KOPT-K1 (cell line): ENCODE measurements around the gene NSUN7.

Experiments
- H3K27ac ChIP-seq: fragments of 200-600 bp; sonication (generic); 2 replicates; pipeline ENCODE4 v1.5.1; 2016; ENCODE audit warnings: antibody characterized with exemption, mild to moderate bottlenecking, low read depth, low read length; ENCODE audit not compliant: poor library complexity, severe bottlenecking
- H3K36me3 ChIP-seq: fragments of 200-600 bp; sonication (generic); 2 replicates; pipeline ENCODE4 v1.5.1; 2017; ENCODE audit warnings: antibody characterized with exemption, mild to moderate bottlenecking, low read length, moderate library complexity; ENCODE audit not compliant: insufficient read depth
- H3K9me3 ChIP-seq: fragments of 200-600 bp; sonication (generic); 2 replicates; pipeline ENCODE4 v1.5.1; 2017; ENCODE audit warnings: antibody characterized with exemption, low read length, mild to moderate bottlenecking; ENCODE audit not compliant: insufficient read depth, poor library complexity, severe bottlenecking

Gene NSUN7

DNA sequence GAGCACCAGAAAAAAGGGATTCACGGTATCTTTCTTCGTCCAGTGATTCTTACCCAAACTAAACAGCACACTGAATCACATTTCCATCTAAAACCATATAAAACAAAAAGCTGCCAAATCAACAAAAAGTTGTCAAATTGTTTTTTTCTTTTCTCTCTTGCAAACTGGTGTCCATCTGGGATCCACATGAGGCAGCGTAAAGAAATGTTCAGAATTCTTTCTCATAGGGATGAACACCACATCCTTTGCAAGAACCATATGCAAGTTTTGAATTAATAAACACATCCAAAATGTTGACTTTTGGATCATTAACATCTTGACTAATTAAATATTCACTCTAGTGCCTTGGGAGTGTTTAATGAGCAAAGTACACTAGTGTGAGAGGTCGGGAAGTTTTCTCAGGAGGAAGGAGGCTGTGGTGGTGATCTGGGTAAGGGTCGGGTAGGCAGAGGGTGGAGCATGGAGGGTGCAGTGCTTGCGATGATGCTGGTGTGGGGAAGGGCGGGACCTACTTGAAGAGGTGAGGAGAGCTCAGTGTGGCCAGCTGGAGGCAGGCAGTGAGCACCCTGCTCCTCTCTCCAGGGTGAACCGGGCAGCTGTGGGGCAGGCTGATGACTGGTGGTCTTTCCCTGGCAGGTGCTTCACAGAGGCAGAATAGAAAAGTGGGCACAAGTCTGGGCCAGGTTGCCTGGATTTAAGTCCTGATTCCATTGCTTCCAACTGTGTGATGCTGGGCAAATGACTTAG is 72.8 kb downstream of the NSUN7 start:
- no peaks in the 10 kb centered on the region for H3K9me3 ChIP-seq
- no peaks in the 10 kb centered on the region for H3K36me3 ChIP-seq

DNA sequence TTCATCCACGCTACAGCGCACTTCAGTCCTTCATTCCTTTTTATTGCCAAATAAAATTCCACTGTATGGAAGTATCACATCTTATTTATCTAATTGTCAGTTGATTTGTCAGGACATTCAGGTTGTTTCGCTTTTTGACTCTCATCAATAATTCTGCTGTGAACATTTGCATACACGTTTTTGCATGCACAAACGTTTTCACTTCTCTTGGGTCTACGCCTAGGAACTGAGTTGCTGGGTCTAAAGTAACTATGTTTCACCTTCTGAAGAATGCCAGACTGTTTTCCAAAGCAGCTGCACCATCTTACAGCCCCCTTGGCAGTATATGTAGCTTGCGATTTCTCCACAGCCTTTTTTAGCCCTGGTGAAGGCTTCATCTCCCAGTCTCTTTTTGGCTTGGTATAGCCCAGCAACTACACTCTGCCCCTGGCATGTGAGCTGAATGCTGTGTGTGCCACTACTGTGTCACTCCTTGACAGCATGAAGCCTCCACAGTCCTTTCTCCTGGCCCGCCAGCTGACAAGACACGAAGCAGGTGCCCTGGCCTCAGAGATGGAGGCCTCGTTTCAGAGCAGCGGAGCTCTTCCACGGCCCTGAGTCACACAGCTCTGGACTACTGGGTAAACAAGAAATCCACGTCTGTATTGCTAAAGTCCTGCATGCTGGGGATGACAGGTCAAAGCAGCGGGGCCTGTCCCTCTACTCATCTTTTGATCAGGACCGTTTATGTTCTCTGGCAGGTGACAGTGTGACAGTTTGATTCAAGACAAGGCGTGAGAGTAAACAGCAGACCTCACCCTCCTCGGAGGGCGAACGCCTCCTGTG is 75.5 kb downstream of the NSUN7 start:
- Histone ChIP-seq H3K9me3 (no peaks in the 10 kb centered on the region), H3K36me3 (no peaks in the 10 kb centered on the region)

More for the DNA sequence above, 72.8 kb downstream of the NSUN7 start:
- H3K27ac ChIP-seq = no peak overlapping the region

DNA sequence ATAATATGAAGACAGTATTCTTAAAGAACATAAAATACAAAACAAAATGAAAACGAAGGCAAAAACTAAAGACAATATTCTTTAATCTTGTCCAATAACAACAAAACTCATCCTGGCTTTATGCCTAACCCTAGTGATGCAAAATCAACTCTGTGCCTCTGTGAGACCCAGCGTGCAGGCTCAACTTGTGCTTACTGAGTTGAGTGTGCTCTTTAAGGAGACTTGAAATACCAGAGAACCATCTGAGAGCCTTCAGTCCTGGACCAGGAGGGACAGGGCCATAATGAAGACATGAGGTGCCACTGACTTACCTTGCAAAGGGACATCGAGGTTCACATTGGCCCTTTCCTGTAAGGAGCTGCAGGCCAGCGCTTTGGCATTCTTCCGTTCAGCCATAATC is 77.1 kb downstream of the NSUN7 start:
- H3K9me3 ChIP-seq = no peaks in the 10 kb centered on the region
- H3K36me3 ChIP-seq = no peaks in the 10 kb centered on the region
- H3K27ac ChIP-seq = no peak overlapping the region

More for the DNA sequence above, 75.5 kb downstream of the NSUN7 start:
- H3K27ac ChIP-seq = no peak overlapping the region

DNA sequence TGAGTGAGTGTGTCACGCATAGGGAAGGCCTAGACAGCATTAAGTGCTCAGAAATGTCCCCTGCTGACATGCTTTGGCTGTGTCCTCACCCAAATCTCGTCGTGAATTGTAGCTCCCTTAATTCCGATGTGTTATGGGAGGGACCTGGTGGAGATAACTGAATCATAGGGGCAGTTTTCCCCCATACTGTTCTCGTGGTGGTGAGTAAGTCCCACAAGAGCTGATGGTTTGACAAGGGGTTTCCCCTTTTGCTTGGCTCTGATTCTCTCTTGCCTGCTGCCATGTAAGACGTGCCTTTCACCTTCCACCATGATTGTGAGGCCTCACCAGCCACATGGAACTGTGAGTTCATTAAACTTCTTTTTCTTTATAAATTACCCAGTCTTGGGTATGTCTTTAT is 78.0 kb downstream of the NSUN7 start:
- Histone ChIP-seq H3K36me3 (no peaks in the 10 kb centered on the region), H3K27ac (no peak overlapping the region), H3K9me3 (no peaks in the 10 kb centered on the region)

DNA sequence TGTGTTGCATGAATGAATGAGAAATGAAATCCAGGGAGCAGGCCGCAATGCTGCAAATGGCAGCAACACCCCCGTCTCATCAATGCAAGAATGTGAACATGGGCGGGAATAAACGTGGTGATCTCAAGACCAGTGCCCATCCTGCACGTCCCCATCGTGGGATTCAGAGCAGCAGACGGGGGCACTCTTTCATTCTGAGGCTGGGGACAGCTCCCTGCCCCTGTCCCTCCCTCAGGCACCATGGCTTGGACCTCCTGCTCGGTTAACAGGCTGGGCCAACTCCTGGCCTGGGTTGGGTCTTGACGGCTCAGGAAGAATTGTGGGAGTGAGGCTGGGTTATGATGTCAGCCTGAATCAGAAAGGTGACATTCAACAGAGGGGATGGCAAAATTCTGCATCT is 78.9 kb downstream of the NSUN7 start:
- Histone ChIP-seq H3K9me3 (no peaks in the 10 kb centered on the region), H3K36me3 (no peaks in the 10 kb centered on the region), H3K27ac (no peak overlapping the region)

DNA sequence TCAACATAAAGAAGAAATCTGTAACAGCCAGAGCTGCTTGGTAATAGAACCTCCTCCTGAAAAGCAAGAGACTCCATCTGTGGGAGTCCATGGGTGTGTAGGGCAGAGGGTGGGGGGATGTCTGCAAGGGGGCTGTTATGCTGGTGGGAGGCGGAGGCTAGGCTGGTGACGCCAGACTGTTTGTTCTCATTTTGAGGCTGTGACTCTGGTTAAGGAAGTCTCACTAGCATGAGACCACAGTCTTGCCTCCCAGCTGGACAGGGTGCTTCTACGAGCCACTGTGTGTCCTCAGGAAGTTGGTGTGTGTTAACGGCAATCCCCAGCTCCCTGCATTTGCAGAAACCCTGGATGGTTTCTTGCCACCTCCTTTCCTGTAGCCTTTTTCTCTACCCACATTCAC is 79.8 kb downstream of the NSUN7 start:
- Histone ChIP-seq H3K27ac (no peak overlapping the region), H3K36me3 (no peaks in the 10 kb centered on the region)

DNA sequence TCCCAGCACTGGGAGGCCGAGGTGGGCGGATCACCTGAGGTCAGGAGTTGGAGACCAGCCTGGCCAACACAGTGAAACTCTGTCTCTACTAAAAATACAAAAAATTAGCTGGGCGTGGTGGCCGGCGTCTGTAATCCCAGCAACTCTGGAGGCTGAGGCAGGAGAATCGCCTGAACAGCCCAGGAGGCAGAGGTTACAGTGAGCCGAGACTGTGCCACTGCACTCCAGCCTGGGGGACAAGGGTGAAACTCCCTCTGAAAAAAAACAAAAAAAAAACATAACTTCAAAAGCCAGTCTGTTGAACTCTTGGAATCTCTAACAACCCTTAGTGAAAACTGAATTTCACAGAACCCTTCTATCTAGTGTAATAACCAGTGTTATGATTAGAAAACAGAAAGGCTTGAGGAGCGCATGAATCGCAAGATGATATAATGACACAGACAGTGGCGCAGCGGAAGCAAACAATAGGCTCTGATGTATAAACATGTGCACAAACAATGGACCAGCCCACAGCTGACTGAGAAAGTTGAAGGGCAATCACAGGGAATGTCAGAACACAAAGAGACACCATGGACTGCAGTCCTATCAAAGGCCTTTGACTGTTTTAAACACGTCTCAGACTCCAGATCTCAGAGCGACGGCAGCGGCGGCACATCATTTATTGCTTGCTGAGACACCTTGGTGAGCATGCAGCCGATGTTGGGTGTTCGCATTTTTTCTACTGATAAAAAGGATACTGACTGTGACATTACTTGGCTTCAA is 81.6 kb downstream of the NSUN7 start:
- Histone ChIP-seq H3K9me3 (no peaks in the 10 kb centered on the region), H3K36me3 (no peaks in the 10 kb centered on the region), H3K27ac (no peak overlapping the region)

More for the DNA sequence above, 79.8 kb downstream of the NSUN7 start:
- H3K9me3 ChIP-seq = no peaks in the 10 kb centered on the region

DNA sequence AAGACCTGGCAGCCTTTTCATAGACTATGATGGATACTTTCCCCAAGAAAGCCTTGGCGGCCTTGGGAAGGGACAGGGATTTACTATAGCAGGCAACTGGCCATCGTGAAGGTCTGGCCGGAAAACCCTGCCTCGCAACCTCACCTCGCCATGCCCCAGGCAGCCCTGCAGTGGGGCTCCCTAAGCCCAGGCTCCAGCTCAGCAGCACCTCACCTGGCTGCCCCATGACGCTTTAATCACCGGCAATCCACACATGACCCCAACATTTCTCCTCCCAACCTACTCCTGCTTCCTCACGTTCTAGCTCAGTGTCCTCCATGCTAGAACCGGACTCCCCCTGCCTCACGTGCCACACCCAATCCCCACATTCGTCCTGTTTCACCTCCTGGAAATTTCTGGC is 82.4 kb downstream of the NSUN7 start:
- Histone ChIP-seq H3K36me3 (no peaks in the 10 kb centered on the region), H3K27ac (no peak overlapping the region), H3K9me3 (no peaks in the 10 kb centered on the region)

DNA sequence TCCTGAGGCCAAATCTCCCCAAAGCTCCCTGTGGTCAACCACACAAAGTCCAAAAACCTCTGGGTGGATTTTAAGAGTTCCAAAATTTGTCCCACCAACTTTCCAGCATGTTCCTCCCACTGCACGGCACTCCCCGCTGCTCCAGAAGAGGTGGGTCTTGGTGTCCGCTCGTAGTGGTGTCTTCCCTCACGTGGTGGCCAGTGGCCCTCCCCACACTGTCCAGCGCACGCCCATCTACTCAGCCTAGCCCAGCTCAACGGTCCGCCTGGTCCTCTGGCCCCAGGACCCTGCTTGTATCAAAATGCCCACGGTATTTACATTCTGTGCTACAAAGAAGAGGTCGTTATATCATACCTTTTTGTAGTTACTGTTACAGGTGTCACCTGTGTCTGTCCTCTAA is 83.5 kb downstream of the NSUN7 start:
- Histone ChIP-seq H3K36me3 (no peaks in the 10 kb centered on the region), H3K27ac (no peak overlapping the region), H3K9me3 (no peaks in the 10 kb centered on the region)

DNA sequence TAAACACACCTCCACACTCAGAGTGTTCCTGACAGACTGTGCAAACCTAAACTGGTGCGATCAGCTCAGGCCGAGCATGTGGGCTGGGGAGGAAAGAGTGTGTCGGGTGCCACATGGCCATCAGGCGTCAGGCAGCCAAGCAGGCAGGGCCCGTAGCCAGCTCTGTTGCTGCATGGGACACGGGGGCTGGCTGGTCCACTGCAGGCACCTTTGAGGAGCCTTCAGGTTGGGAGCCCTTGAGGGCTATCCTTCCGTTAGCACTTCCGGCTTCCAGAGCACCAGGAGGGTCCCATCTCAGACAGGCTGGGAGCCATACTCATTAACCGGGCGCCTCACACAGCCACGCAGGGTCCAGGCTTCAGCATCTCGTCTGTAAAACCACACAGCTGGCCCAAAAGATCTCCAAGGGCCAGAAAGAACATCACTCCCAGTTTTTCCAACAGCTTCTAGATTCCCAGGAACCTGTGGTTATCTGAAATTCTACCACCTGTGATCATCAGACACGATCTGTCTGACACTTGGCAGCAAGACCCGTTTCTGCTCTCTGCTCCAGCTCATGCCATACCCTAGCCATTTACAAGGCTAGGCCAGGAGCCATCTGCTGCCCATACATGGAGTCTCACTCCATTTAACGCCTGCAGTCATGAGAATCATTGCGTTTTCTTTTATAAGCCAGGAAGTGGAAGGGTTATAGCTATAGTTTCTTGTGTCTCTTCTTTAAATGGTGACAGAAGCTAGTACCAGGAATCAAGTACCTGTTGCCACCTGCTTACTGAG is 87.5 kb downstream of the NSUN7 start:
- Histone ChIP-seq H3K9me3 (no peaks in the 10 kb centered on the region), H3K27ac (no peak overlapping the region), H3K36me3 (no peaks in the 10 kb centered on the region)

DNA sequence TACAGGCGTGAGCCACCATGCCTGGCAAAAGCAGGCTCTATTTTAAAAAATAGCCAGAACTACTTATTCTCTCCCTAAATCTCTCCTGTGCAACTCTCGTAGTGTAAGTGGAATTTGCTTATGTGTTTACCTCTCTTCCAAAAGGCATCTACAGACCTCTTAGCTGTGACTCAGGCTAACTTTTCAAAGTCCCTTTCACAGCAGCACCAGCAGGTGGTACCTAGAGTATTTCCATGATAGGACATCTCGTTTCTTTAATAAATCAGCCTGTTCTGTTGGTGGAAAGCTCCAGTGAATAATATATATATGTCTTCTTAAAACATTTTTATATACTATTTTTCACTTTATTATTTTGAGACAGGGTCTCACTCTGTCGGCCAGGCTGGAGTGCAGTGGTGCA is 89.0 kb downstream of the NSUN7 start:
- Histone ChIP-seq H3K27ac (no peak overlapping the region), H3K9me3 (no peaks in the 10 kb centered on the region), H3K36me3 (no peaks in the 10 kb centered on the region)

DNA sequence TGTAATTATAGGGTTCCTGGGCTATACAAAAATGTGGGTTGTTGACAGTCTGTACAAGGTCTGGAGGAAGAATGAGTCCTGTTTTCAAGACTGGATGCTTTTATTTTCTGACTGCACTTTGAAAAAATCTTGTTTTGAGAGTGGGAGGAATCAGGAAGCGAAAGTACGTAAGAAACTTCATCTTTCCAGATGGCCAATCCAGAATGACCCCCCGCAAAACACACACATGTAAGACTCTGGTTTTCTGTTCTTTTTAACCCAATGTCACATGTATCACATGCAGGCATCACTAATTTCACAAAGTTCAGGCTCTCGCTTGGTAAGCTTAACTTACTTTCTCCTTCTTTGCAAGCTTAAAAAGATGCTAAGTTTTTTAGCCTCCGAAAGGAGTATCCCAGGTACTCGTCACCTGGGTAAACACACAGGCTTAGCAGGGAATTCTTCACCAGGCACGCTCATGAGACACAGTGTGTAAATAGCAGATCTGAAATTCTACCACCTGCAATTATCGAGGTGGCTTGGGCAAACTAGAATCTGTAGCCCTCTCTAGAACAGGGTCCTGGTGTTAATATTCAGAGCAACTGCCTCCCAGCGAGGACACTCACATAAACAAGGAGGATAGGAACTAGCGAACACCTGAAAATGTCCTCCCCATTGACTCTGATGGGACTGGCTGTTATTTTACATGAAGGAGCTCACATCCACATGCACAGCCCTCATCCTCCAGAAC is 90.7 kb downstream of the NSUN7 start:
- Histone ChIP-seq H3K9me3 (no peaks in the 10 kb centered on the region), H3K36me3 (no peaks in the 10 kb centered on the region), H3K27ac (no peak overlapping the region)

DNA sequence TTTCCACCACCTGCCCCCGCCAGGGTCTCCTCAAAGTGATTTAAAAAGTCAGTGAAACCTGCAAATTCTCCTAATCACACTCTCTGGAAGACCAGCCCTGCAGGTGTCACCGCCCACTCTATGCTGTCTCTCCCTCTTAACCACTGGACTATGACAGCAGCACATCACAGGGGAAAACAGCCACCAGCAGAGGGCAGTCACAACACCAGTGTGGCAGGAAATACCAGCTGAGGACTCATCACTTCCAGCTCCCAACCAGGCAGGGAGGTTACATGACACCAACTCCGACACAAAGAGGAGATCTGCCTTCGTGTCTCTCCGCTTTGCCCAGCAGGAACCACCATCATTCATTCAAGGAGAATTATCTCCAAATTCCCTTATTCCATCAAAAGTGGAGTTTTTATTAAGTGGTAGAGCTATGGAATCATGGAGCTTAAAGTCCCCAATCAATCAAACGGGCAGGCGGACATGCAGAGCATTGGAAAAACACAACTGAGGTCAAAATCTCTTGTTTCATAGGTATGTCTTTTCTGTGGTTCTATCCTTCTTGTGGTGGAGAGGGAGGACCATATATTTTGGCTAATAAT is 91.3 kb downstream of the NSUN7 start:
- Histone ChIP-seq H3K36me3 (no peaks in the 10 kb centered on the region), H3K9me3 (no peaks in the 10 kb centered on the region), H3K27ac (no peak overlapping the region)

DNA sequence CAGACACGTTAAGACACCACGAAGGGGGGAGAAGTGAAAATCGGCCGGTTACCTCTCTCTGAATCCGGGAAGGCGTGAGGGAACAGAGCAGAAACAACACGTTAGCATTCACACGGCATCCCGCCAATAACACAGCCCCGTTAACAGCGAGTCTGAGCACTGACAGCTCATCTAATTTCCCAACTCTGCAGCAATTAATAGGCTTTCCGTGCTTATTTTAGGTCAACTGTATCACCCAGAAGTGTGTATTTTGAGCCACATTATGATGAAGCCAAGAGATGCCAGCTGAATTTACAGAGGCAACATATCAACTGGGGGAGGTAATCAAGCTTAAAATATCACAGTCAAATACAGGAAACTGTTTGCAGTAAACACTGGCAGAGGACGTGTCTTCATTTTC is 92.6 kb downstream of the NSUN7 start:
- H3K27ac ChIP-seq = no peak overlapping the region
- H3K9me3 ChIP-seq = no peaks in the 10 kb centered on the region
- no peaks in the 10 kb centered on the region for H3K36me3 ChIP-seq
